OCI-LY3 (cell line): Measurements from ENCODE around the gene DGAT2.

Source experiments
- EZH2phosphoT487 ChIP-seq: fragments of 200-600 bp; shearing (Covaris generic); IDR thresholded peaks from 2 replicates; pipeline ENCODE4 v1.6.1; 2018; ENCODE audit warnings: antibody characterized with exemption, mixed run types, low read depth
- TF ChIP-seq, protein P1 (sequence below): fragments of 200-600, 300-600 bp; sonication (generic); IDR thresholded peaks from 2 replicates; pipeline ENCODE4 v1.5.1; 2014; ENCODE audit warnings: antibody characterized with exemption, low read length, low read depth

DNA sequence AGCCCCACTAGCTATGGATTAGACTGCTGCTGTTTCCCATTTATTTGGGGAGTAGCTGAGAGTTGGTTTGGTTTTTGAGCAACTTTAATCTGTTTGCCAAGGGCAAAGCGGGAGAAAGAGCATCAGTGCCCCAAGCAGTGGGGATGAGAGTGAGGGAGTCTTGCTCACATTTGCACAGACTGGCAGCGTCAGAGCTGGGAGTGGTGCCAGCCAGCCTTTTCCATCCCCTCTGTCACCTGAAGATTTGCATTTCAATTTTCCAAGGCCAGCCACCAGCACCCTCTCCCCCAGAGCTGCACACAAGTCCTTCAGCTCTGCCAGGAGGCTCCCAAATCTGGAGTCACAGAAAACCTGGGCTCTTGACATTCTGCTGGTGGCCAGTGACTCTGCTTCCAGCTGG lies 25.4 kb downstream of the DGAT2 start:
- TF ChIP-seq, protein P1, sequence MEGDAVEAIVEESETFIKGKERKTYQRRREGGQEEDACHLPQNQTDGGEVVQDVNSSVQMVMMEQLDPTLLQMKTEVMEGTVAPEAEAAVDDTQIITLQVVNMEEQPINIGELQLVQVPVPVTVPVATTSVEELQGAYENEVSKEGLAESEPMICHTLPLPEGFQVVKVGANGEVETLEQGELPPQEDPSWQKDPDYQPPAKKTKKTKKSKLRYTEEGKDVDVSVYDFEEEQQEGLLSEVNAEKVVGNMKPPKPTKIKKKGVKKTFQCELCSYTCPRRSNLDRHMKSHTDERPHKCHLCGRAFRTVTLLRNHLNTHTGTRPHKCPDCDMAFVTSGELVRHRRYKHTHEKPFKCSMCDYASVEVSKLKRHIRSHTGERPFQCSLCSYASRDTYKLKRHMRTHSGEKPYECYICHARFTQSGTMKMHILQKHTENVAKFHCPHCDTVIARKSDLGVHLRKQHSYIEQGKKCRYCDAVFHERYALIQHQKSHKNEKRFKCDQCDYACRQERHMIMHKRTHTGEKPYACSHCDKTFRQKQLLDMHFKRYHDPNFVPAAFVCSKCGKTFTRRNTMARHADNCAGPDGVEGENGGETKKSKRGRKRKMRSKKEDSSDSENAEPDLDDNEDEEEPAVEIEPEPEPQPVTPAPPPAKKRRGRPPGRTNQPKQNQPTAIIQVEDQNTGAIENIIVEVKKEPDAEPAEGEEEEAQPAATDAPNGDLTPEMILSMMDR = no peak
- TF ChIP-seq EZH2phosphoT487 = no peak
